HG03066 (cell line): ENCODE data around the gene GABRA6.

Experiments
- ATAC-seq: cut with Tn5 transposase; IDR thresholded peaks from one replicate; pipeline ENCODE4 v1.9.1; 2021; ENCODE audit warnings: low read depth; ENCODE audit not compliant: unreplicated experiment

GABRA6 gene

GRCh38 chr5:161745392-161745791 is 59.9 kb downstream of the GABRA6 start:
- no peak for ATAC-seq

DNA sequence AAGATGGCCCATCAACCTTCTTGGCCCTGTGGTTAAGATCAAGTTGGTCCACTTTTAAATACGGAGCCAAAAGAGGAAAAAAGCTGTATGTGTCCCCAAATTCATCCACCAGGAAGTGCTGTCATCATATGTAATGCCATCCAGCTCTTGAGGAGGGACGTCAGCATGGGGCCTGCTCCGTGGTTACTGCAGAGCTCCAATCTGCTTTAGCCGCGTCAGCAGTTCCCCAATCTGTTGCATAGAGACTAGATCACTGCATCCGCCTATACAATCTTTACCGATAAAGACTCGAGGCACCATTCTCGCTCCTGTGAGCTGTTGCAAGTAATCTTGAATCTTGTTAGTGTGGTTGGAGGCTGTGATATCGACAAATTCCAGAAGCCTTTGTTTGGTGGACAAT is 65.7 kb downstream of the GABRA6 start:
- ATAC-seq: no peak
